Neutrophil (primary cell): ENCODE measurements around the gene RAMP3.
"Not testable (repeated sequence)": the region's sequence is repeated elsewhere in the genome, so short reads cannot be mapped to it uniquely, and the experiment has no call there.

Source experiments
- H3K27ac ChIP-seq: fragments of 200-600 bp; sonication (generic); 2 replicates; pipeline ENCODE4 v1.5.1; 2016; ENCODE audit warnings: mild to moderate bottlenecking, moderate library complexity
- H3K27me3 ChIP-seq: fragments of 200-600 bp; sonication (generic); 2 replicates; pipeline ENCODE4 v1.6.0; 2016; ENCODE audit warnings: mild to moderate bottlenecking
- H3K36me3 ChIP-seq: fragments of 200-600 bp; sonication (generic); 2 replicates; pipeline ENCODE4 v1.5.1; 2017
- H3K4me1 ChIP-seq, 2 experiments: fragments of 200-600 bp in 1 of 2; sonication (generic) in 1 of 2; 1 replicate in 1 of 2; 2 replicates in 1 of 2; pipeline versions ENCODE4 v1.5.1 to v1.6.1; 2013 to 2016; ENCODE audit warnings: low read depth in 1 of 2, low read length in 1 of 2, mild to moderate bottlenecking in 1 of 2, moderate library complexity in 1 of 2; ENCODE audit not compliant: control insufficient read depth in 1 of 2, insufficient read depth in 1 of 2
- H3K4me3 ChIP-seq, 2 experiments: fragments of 200-600 bp in 1 of 2; sonication (generic) in 1 of 2; 1 replicate in 1 of 2; 2 replicates in 1 of 2; pipeline ENCODE4 v1.5.1; 2013 to 2016; ENCODE audit warnings: low read depth in 1 of 2, low read length in 1 of 2, mild to moderate bottlenecking in 1 of 2, moderate library complexity in 1 of 2
- H3K9me3 ChIP-seq: fragments of 200-600 bp; sonication (generic); 2 replicates; pipeline ENCODE4 v1.5.1; 2016
- TF ChIP-seq, protein P1 (sequence below): fragments of 200-600 bp; sonication (generic); IDR thresholded peaks from 2 replicates; pipeline ENCODE4 v1.5.1; 2016; ENCODE audit warnings: antibody characterized with exemption

The RAMP3 gene

DNA sequence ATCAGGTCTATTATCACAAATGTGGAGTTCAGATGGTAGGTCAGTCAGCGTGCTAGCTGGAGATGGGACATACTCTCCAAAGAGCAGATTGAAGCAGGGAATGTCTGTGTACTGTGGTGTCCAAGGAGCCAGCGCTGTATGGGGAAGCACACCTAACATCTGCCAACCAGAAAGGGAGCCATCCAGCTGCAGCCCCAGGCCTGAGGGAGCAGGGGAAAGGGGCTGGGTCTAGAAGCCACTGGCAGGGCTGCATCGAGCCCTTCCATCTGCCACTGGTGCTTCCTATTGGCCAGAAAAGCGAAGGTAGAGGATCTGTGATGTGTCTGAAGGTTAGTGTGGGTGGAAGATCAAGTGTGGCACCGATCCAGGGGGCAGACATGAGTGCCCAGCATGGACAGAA, 8.0 kb upstream of the RAMP3 start:
- no peak overlapping the region for H3K27ac ChIP-seq
- TF ChIP-seq, protein P1, sequence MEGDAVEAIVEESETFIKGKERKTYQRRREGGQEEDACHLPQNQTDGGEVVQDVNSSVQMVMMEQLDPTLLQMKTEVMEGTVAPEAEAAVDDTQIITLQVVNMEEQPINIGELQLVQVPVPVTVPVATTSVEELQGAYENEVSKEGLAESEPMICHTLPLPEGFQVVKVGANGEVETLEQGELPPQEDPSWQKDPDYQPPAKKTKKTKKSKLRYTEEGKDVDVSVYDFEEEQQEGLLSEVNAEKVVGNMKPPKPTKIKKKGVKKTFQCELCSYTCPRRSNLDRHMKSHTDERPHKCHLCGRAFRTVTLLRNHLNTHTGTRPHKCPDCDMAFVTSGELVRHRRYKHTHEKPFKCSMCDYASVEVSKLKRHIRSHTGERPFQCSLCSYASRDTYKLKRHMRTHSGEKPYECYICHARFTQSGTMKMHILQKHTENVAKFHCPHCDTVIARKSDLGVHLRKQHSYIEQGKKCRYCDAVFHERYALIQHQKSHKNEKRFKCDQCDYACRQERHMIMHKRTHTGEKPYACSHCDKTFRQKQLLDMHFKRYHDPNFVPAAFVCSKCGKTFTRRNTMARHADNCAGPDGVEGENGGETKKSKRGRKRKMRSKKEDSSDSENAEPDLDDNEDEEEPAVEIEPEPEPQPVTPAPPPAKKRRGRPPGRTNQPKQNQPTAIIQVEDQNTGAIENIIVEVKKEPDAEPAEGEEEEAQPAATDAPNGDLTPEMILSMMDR: no peak
- no peaks in the 10 kb centered on the region for H3K4me1 ChIP-seq
- H3K36me3 ChIP-seq: no peaks in the 10 kb centered on the region
- H3K27me3 ChIP-seq: no peaks in the 10 kb centered on the region
- no peaks in the 10 kb centered on the region for H3K9me3 ChIP-seq
- H3K4me3 ChIP-seq: no peak overlapping the region

DNA sequence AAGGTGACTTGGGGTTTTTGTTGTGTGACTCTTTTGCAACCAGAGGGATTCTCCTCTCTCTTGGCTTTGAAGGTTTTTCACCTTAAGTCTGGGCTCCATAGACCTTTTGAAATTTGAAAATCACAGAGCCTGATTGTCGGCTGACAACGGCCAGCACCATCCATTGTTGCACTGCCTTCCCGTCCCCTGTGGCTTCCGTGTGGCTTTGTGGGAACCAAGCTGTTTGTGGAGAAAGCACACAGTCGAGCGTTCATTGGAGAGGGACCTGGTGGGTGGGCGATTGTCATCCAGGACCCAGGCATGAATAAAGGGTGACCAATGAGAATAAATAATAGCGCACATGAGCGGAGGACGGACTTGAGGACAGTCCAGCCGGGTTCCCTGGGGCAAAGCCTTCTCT, 7.4 kb upstream of the RAMP3 start:
- no peaks in the 10 kb centered on the region for H3K9me3 ChIP-seq
- TF ChIP-seq, protein P1: no peak

DNA sequence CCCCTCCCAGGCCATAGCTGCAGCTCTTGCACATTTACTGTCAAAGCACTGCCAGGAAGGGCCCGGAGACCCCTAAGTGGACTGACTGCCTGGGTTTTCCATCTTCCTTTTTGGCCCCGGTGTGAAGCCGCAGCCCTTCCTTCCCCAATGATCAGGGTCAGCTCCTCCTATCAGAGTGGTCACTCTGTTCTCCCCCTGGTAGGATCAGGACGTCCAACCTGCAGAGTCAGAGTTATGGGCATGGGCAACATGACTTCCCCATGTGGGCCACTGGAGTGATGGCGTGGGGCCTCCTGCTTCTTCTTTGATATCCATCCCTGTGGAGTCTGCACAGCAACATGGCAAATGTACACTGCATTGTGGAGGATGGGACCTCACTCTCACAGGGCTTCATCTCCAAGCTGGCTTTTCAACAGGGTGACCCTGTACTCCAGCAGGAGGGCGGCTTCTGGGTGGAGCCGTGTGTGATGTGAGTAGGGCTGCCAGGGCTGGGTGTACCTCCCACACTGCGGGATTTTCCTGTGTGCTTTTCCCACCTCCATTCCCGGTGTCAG, 6.4 kb upstream of the RAMP3 start:
- Histone ChIP-seq H3K36me3 (no peaks in the 10 kb centered on the region), H3K9me3 (no peaks in the 10 kb centered on the region), H3K4me3 (no peak overlapping the region), H3K4me1 (no peaks in the 10 kb centered on the region), H3K27ac (no peak overlapping the region), H3K27me3 (peaks cover 8% of the 10 kb centered on the region)
- TF ChIP-seq, protein P1: no peak

More for the DNA sequence above, 7.4 kb upstream of the RAMP3 start:
- no peaks in the 10 kb centered on the region for H3K27me3 ChIP-seq
- H3K4me3 ChIP-seq: no peak overlapping the region
- no peaks in the 10 kb centered on the region for H3K36me3 ChIP-seq
- no peaks in the 10 kb centered on the region for H3K4me1 ChIP-seq
- no peak overlapping the region for H3K27ac ChIP-seq

DNA sequence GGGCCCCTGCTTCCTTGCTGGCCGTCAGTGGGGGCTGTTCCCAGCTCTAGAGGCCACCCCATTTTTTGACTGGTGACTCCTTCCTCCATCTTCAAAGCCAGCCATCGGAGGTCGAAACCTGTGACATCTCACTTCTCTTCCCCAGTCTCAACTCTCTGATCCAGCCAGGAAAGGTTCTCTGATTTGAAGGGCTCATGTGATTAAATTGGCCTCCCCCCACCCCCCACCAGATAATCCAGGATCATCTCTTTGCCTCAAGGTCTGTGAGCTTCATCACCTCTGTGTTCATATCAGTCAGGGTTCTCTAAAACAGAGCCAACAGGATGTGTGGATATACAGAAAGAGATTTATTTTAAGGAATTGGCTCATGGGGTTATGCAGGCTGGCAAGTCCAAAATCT, 5.6 kb upstream of the RAMP3 start:
- peaks cover 16% of the 10 kb centered on the region for H3K27me3 ChIP-seq

DNA sequence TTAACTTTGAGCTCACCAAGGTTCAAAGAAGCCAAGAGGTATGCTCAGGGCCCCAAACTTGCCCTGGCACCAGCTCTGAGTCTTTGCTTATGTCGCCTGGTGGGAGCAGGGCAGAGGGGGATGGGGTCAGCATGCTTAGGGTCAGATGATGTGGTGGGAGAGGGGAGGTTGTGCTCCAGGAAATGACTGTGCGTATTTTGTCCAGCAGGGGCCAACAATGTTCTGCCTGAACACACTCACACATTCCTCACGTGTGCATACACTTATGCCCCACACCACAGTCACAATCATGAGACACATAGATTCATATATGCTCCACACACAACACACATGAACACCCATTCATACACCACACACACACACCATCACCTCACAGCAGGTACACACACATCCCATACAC, 4.4 kb upstream of the RAMP3 start:
- no peak overlapping the region for H3K4me3 ChIP-seq
- no peaks in the 10 kb centered on the region for H3K4me1 ChIP-seq
- H3K27ac ChIP-seq: no peak overlapping the region
- no peaks in the 10 kb centered on the region for H3K36me3 ChIP-seq
- peaks cover 28% of the 10 kb centered on the region for H3K27me3 ChIP-seq
- TF ChIP-seq, protein P1: no peak
- no peaks in the 10 kb centered on the region for H3K9me3 ChIP-seq

More for the DNA sequence above, 5.6 kb upstream of the RAMP3 start:
- no peaks in the 10 kb centered on the region for H3K36me3 ChIP-seq
- H3K9me3 ChIP-seq: no peaks in the 10 kb centered on the region
- TF ChIP-seq, protein P1: no peak
- H3K4me3 ChIP-seq: no peak overlapping the region
- H3K27ac ChIP-seq: no peak overlapping the region
- no peaks in the 10 kb centered on the region for H3K4me1 ChIP-seq

DNA sequence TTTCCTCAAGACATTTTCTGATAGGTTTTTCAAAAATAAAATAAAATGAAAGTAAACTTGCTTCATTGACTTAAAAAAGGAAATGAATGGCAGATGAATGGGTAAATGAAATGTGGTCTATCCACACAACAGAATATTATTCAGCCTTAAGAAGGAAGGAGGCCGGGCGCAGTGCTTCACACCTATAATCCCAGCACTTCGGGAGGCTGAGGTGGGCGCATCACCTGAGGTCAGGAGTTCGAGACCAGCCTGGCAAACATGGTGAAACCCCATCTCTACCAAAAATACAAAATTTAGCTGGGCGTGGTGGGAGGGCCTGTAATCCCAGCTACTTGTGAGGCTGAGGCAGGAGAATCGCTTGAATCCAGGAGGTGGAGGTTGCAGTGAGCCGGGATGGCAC, 3.7 kb upstream of the RAMP3 start:
- not testable (repeated sequence) for H3K4me3 ChIP-seq, H3K4me1 ChIP-seq, H3K9me3 ChIP-seq, H3K27ac ChIP-seq, H3K36me3 ChIP-seq
- peaks cover 35% of the 10 kb centered on the region for H3K27me3 ChIP-seq
